WERI-Rb-1 (cell line): Measurements from ENCODE around the gene BATF2.
"Not testable (repeated sequence)": the region's sequence is repeated elsewhere in the genome, so short reads cannot be mapped to it uniquely, and the experiment has no call there.

Source experiments
- DNase-seq: peaks from one replicate; pipeline ENCODE4 v3.0.0-alpha.2; 2020
- H3K27ac ChIP-seq: fragments of 250-450 bp; sonication (Bioruptor Pico); 2 replicates; pipeline ENCODE4 v1.5.1; 2020; ENCODE audit warnings: mild to moderate bottlenecking, moderate library complexity
- H3K27me3 ChIP-seq: fragments of 250-450 bp; sonication (Bioruptor Pico); 2 replicates; pipeline ENCODE4 v1.5.1; 2021; ENCODE audit warnings: mild to moderate bottlenecking, low read depth, moderate library complexity; ENCODE audit not compliant: insufficient read depth, severe bottlenecking
- H3K36me3 ChIP-seq: fragments of 250-450 bp; sonication (Bioruptor Pico); 2 replicates; pipeline ENCODE4 v1.5.1; 2020; ENCODE audit warnings: mild to moderate bottlenecking, moderate library complexity
- H3K4me3 ChIP-seq: 2 replicates; pipeline ENCODE4 v1.5.1; 2011; ENCODE audit warnings: low read depth, mild to moderate bottlenecking, control low read depth, low read length
- H3K9me3 ChIP-seq: fragments of 250-450 bp; sonication (Bioruptor Pico); 2 replicates; pipeline ENCODE4 v1.5.1; 2021; ENCODE audit warnings: mild to moderate bottlenecking, moderate library complexity; ENCODE audit not compliant: severe bottlenecking
- CTCF ChIP-seq: IDR thresholded peaks from 2 replicates; pipeline ENCODE4 v1.5.1; 2011; ENCODE audit warnings: low read depth, mild to moderate bottlenecking, control low read depth, inconsistent platforms, low read length

BATF2 gene

DNA sequence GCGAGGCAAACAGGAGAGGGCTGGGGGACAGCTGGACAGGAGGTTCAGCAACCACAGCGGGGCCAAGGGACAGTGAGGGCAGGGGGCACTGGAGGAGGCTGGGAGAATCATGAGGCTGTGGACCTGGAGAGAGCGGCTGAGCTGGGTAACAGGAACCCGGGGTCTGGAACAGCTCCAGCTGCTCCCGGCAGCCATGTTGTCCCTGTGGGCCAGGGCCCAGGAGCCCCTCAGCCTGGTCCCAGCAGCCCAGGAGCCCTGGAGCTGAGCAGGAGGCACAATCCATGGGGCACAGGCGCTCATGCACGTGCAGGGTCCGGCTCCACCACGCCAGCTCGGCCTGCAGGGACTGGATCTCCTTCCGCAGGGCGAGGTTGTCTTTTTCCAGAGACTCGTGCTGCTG is 7.4 kb downstream of the BATF2 start:
- DNase-seq = no peak
- TF ChIP-seq CTCF = no peak
- Histone ChIP-seq H3K27me3 (no peaks in the 10 kb centered on the region), H3K27ac (no peak overlapping the region), H3K36me3 (no peaks in the 10 kb centered on the region), H3K4me3 (no peak overlapping the region), H3K9me3 (no peaks in the 10 kb centered on the region)

DNA sequence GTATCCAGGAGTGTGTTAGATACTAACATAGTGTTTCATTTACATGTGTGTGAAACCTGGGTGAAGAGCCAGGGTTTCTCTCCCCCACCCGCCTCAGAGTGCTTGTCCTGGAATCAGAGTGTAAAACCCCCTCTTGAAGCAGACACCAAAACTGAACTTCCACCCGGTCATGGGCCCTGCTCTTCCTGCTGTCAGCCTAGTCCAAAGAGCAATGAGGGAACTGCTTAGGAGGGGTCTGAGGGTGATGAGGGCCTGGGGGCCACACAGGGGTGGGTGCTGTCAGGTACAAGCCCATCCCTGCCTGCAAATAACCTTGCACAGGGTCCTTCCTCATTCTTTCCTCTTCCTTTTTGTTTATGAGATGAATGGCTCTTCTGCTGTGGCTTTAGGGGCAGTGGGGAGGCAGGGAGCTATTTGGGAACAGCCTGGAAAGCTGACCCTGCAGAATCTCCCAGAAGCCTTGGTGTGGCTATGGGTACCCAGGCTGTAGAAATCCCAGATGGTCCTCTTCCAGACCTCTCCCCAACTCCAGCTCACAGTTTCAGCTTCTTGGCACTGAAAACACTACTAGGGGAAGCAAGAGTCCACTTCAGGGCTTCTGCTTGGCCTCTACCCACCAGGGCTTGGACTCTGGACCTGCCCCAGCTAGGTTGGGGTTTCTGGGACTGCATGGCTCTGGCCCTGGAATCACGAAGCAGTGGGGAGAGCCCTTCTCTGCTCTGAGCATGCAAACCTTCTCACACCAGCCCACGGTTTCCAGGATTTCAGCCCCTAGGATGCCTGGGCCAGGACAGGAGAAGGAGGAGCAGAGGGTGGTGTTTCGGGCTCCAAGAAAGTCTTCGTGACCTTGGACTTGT is 8.5 kb downstream of the BATF2 start:
- H3K36me3 ChIP-seq = no peaks in the 10 kb centered on the region
- no peaks in the 10 kb centered on the region for H3K27me3 ChIP-seq
- H3K27ac ChIP-seq = no peak overlapping the region; the same call in 1 of the 2 replicates
- no peak overlapping the region for H3K4me3 ChIP-seq
- no peak for DNase-seq
- TF ChIP-seq CTCF = no peak
- no peaks in the 10 kb centered on the region for H3K9me3 ChIP-seq

DNA sequence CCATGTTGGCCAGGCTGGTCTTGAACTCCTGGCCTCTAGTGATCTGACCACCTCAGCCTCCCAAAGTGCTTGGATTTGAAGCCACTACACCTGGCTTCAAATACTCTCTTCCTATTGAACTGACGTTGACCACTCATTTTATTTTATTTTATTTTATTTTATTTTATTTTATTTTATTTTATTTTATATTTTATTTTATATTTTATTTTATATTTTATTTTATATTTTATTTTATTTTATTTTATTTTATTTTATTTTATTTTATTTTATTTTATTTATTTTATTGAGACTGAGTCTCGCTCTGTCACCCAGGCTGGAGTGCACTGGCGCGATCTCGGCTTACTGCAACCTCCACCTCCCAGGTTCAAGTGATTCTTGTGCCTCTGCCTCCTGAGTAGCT is 13.4 kb downstream of the BATF2 start:
- H3K36me3 ChIP-seq, DNase-seq, H3K27ac ChIP-seq, H3K4me3 ChIP-seq, H3K27me3 ChIP-seq, H3K9me3 ChIP-seq: not testable (repeated sequence)

- Histone ChIP-seq H3K27me3 (no peaks in the 10 kb centered on the region), H3K27ac (no peak overlapping the region), H3K36me3 (no peaks in the 10 kb centered on the region), H3K9me3 (peaks cover 3% of the 10 kb centered on the region), H3K4me3 (no peak overlapping the region)
- no peak for TF ChIP-seq CTCF
- no peak for DNase-seq
Measured at GRCh38 chr11:64976651-64977050, 20.1 kb downstream of the BATF2 start.

- DNase-seq = no peak
- H3K27me3 ChIP-seq = no peaks in the 10 kb centered on the region
- no peak overlapping the region for H3K27ac ChIP-seq
- TF ChIP-seq CTCF = no peak
- H3K9me3 ChIP-seq = peaks cover 3% of the 10 kb centered on the region
- H3K4me3 ChIP-seq = no peak overlapping the region
- H3K36me3 ChIP-seq = no peaks in the 10 kb centered on the region
Measured at GRCh38 chr11:64974124-64974523, 22.6 kb downstream of the BATF2 start.

DNA sequence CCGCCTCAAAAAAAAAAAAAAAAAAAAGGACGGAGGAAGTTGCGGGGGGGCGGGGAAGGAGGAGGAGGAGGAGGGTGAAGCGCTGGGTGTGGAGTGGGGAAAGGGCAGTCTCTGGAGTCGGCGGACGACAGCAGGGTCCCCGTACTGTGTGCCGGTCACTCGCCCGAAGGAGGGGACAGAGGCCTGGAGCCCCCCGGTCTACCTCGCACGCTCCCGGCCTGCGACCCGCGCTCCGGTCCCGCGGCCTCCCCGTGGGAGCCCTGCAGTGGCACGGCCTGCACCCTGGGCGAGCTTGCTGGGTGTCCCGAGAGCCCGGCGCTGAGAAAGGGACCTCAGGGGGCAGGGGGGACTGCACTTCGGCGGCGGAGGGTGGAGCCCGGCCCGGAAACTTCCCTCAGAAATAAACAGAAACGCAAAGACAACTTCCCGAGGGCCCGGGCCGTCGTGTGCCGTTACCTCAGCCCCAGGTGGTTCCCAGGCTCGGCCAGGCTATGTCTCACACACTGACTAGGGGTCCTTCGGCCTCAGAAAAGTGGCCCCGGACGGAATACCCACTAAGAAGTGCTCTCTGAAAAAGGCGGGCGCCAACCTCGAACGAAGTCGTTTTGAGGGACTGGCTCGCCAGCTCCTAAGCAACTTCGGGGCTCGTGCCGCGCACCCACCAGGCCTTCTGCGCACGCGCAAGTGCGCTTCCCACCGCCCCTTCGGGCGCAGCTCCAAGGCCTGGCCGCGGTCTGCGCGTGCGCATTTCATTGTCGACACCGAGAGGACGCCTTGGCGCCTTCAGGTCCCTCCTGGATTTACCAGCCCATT is 25.1 kb downstream of the BATF2 start, which contains the start of gene MAJIN:
Gene MAJIN, minus strand, starts transcription at position 688 of the 813 bp plus-strand sequence. CDS start 12,703 bp downstream, outside the sequence.
- no peak within 1 kb of the TSS for H3K27ac ChIP-seq
- peaks cover 3% of the 10 kb centered on the region for H3K9me3 ChIP-seq
- no peaks in the 10 kb centered on the region for H3K36me3 ChIP-seq
- no peak for DNase-seq
- H3K4me3 ChIP-seq = no peak within 1 kb of the TSS
- no peaks in the 10 kb centered on the region for H3K27me3 ChIP-seq
- no peak for TF ChIP-seq CTCF
